ENCODE measurements around the gene ADAMTS10. TPM values are rescaled to one million over a fixed set of nuclear protein-coding genes. Genes with fewer than 3 reads are reported as not detected.
A peak's percentile ranks its signal among the peaks of the same experiment; 100 is the strongest.

ADAMTS10 gene
- total and polyA plus RNA-seq, 2 of the 13 experiments (the other 11 are each of a cell fraction or from before 2014, with no cell fraction given) = 0.49 to 1.7 TPM

- H3K27me3 ChIP-seq (ENCODE audit: control insufficient read depth in 1 of 2, insufficient read depth in 2 of 2, low read length in 2 of 2) = no peaks in the 10 kb centered on the region
- BruUV-seq (replicated peaks) = no TSS peak
- WGBS (ENCODE audit: low lambda C conversion rate) = 57% methylated on average over 5 of the region's 5 CpGs
- H3K36me3 ChIP-seq (replicated peaks in 1 of 2; ENCODE audit: control insufficient read depth in 1 of 2, insufficient read depth in 2 of 2, low read length in 2 of 2) = no peaks in the 10 kb centered on the region
- ChIA-PET CTCF (ENCODE audit: low intra/inter-chr PET ratio, low total read pairs) (no interaction called here), POLR2A (interaction anchor here (0.6 kb wide), 1 partner anchor 15 kb away, joined by 3 read pairs; no protein-coding TSS in a partner anchor)
- no peak for TF ChIP-seq TEAD2 (CRISPR knock-in tag; IDR thresholded peaks at IDR 0.05)
- no peak for TF ChIP-seq MAZ (IDR thresholded peaks at IDR 0.05; ENCODE audit: borderline replicate concordance, low read depth, low read length)
- TF ChIP-seq MAZ (CRISPR knock-in tag; IDR thresholded peaks at IDR 0.05; ENCODE audit: low read depth) = no peak
- no peak for TF ChIP-seq ZNF678 (CRISPR knock-in tag; IDR thresholded peaks at IDR 0.05)
- no peak for TF ChIP-seq KMT2B (CRISPR knock-in tag; IDR thresholded peaks at IDR 0.05)
- no peak for TF ChIP-seq ZNF780A (CRISPR knock-in tag; IDR thresholded peaks at IDR 0.05)
- TF ChIP-seq TAF1 (CRISPR knock-in tag; IDR thresholded peaks at IDR 0.05) = no peak
- no peak for TF ChIP-seq MZF1 (CRISPR knock-in tag; IDR thresholded peaks at IDR 0.05; ENCODE audit: borderline replicate concordance)
- TF ChIP-seq TRAFD1 (CRISPR knock-in tag; IDR thresholded peaks at IDR 0.05; ENCODE audit: borderline replicate concordance) = no peak
- no peak for TF ChIP-seq ZNF282 (IDR thresholded peaks at IDR 0.05; ENCODE audit: partially characterized antibody)
- no peak for TF ChIP-seq ZNF333 (CRISPR knock-in tag; IDR thresholded peaks at IDR 0.05; ENCODE audit: borderline replicate concordance)
- no peak for TF ChIP-seq NONO (IDR thresholded peaks at IDR 0.05)
- no peak for TF ChIP-seq NONO (CRISPR knock-in tag; conservative IDR thresholded peaks at IDR 0.05)
- TF ChIP-seq ZBTB26 (CRISPR knock-in tag; IDR thresholded peaks at IDR 0.05; ENCODE audit: borderline replicate concordance) = no peak
- TF ChIP-seq CREM (IDR thresholded peaks at IDR 0.05) = no peak
- TF ChIP-seq CREM (CRISPR knock-in tag; IDR thresholded peaks at IDR 0.05) = no peak
- no peak for TF ChIP-seq ZNF816 (CRISPR knock-in tag; IDR thresholded peaks at IDR 0.05; ENCODE audit: borderline replicate concordance)
- TF ChIP-seq CEBPG (CRISPR knock-in tag; IDR thresholded peaks at IDR 0.05) = no peak
- no peak for TF ChIP-seq ADNP (CRISPR knock-in tag; IDR thresholded peaks at IDR 0.05)
- no peak for TF ChIP-seq FOXK2 (IDR thresholded peaks at IDR 0.05)
- in situ Hi-C loops (cut with HindIII; ENCODE audit: extremely low pct_ligation_motif_present, low pct_unique_long_range_greater_than_20kb) (no loop called here), intact Hi-C loops (cut with micrococcal nuclease; ENCODE audit: unreplicated experiment) (no loop called here)
- peaks cover 4% of the 10 kb centered on the region; the same call in 1 of the 2 replicates for H3K9me3 ChIP-seq (ENCODE audit: low read length)
- H3K9ac ChIP-seq (ENCODE audit: insufficient read depth, low read depth, low read length) = no peak overlapping the region
- no peak for DNase-seq (ENCODE audit: low spot score)
- FAIRE-seq = no peak
- ATAC-seq = peak; percentile 54; the same call in 2 of the 3 replicates
- H3K4me1 ChIP-seq (ENCODE audit: insufficient read depth, low read length) = no peaks in the 10 kb centered on the region
- no peak overlapping the region for H3K4me2 ChIP-seq (ENCODE audit: low read depth, low read length)
- no peaks in the 10 kb centered on the region for H4K20me1 ChIP-seq (ENCODE audit: insufficient read depth, low read length)
- no peak overlapping the region for H3K27ac ChIP-seq (ENCODE audit: extremely low read length, insufficient read depth, low read length)
- H2AFZ ChIP-seq (ENCODE audit: low read length) = no peak overlapping the region
- no peaks in the 10 kb centered on the region for H3K79me2 ChIP-seq (ENCODE audit: insufficient read depth, low read length)
- H3K4me3 ChIP-seq (replicated peaks in 1 of 3; ENCODE audit: insufficient read depth in 1 of 3, low read depth in 2 of 3, low read length in 3 of 3) = no peak overlapping the region
These were observed 8.7 kb downstream of the ADAMTS10 start for GRCh38 chr19:8601796-8602195.

Measured in HepG2 (cell line).